GM18505 (cell line): ENCODE data around the gene PER2.

Experiments
- ATAC-seq: cut with Tn5 transposase; IDR thresholded peaks from one replicate; pipeline ENCODE4 v1.9.1; 2021; ENCODE audit not compliant: unreplicated experiment
- POLR2A ChIP-seq: IDR thresholded peaks from 4 replicates; pipeline ENCODE4 v1.6.1; 2011; ENCODE audit warnings: borderline replicate concordance; ENCODE audit not compliant: insufficient read depth, insufficient read length; ENCODE audit errors: extremely low read depth

The PER2 gene

GRCh38 chr2:238271061-238271554 lies 17.3 kb downstream of the PER2 start:
- no peak for TF ChIP-seq POLR2A
- ATAC-seq = no peak

- no peak for ATAC-seq
- no peak for TF ChIP-seq POLR2A
Observed at GRCh38 chr2:238270606-238271005, 17.8 kb downstream of the PER2 start.

- ATAC-seq = no peak
Observed at GRCh38 chr2:238269741-238270140, 18.7 kb downstream of the PER2 start.

GRCh38 chr2:238267884-238268680 lies 20.3 kb downstream of the PER2 start:
- no peak for TF ChIP-seq POLR2A

More at GRCh38 chr2:238269741-238270140, 18.7 kb downstream of the PER2 start:
- TF ChIP-seq POLR2A = no peak

GRCh38 chr2:238267341-238267710 lies 21.1 kb downstream of the PER2 start:
- ATAC-seq = no peak
- no peak for TF ChIP-seq POLR2A

More at GRCh38 chr2:238267884-238268680, 20.3 kb downstream of the PER2 start:
- no peak for ATAC-seq

- no peak for TF ChIP-seq POLR2A
- ATAC-seq = no peak
Observed at GRCh38 chr2:238265605-238266004, 22.8 kb downstream of the PER2 start.

- no peak for ATAC-seq
- TF ChIP-seq POLR2A = no peak
Observed at GRCh38 chr2:238264072-238264460, 24.3 kb downstream of the PER2 start.

- no peak for ATAC-seq
Observed at GRCh38 chr2:238263204-238264071, 25.0 kb downstream of the PER2 start.

GRCh38 chr2:238262496-238263122 lies 25.8 kb downstream of the PER2 start:
- ATAC-seq = no peak
- no peak for TF ChIP-seq POLR2A

More at GRCh38 chr2:238263204-238264071, 25.0 kb downstream of the PER2 start:
- no peak for TF ChIP-seq POLR2A

GRCh38 chr2:238261718-238262375 lies 26.6 kb downstream of the PER2 start:
- TF ChIP-seq POLR2A = no peak
- ATAC-seq = no peak

GRCh38 chr2:238260883-238261282 lies 27.5 kb downstream of the PER2 start:
- no peak for ATAC-seq
- no peak for TF ChIP-seq POLR2A

GRCh38 chr2:238259061-238260020 lies 29.1 kb downstream of the PER2 start:
- TF ChIP-seq POLR2A = no peak
- ATAC-seq = no peak
